CD4-positive, alpha-beta T cell (primary cell): ENCODE results near the gene HLCS. TPM values are rescaled to one million over a fixed set of nuclear protein-coding genes. Genes with fewer than 3 reads are reported as not detected.

ENCODE experiments used
- ATAC-seq: fragments of 200-7000 bp; cut with Tn5 transposase; one replicate; pipeline ENCODE4 v1.10.0; 2022; ENCODE audit warnings: mild to moderate bottlenecking; ENCODE audit not compliant: poor library complexity
- CTCF ChIA-PET: fragments of 350-600 bp; sonication (Branson Sonifier 250); formaldehyde crosslinking; loops from one replicate; lab custom pipeline; 2021; ENCODE audit warnings: antibody characterized with exemption, inconsistent platforms; lab: Charles Lee
- POLR2A ChIA-PET: fragments of 350-600 bp; sonication (Branson Sonifier 250); formaldehyde crosslinking; loops from one replicate; lab custom pipeline; 2021; ENCODE audit warnings: antibody characterized with exemption, inconsistent platforms; lab: Charles Lee
- DNase-seq, 14 experiments: peaks; one replicate each; pipeline ENCODE4 v3.0.0-alpha.2; 2013 to 2020; ENCODE audit warnings: mixed read lengths in 2 of 14
- H3K27ac ChIP-seq, 2 donors: one replicate each; pipeline versions ENCODE4 v1.5.1 to v1.7.0; 2013; ENCODE audit warnings: low read length in 2 of 2, low read depth in 1 of 2, mild to moderate bottlenecking in 1 of 2
- H3K27me3 ChIP-seq, 2 experiments: 1 replicate in 1 of 2; 2 replicates in 1 of 2; pipeline versions ENCODE4 v1.6.1 to v1.7.0; 2013; ENCODE audit warnings: low read length in 2 of 2, control low read depth in 1 of 2, mild to moderate bottlenecking in 1 of 2, moderate library complexity in 1 of 2; ENCODE audit not compliant: insufficient read depth in 2 of 2, control insufficient read depth in 1 of 2
- H3K36me3 ChIP-seq: one replicate; pipeline ENCODE4 v1.6.1; 2013; ENCODE audit warnings: low read length, control low read depth; ENCODE audit not compliant: insufficient read depth
- H3K4me1 ChIP-seq: one replicate; pipeline ENCODE4 v1.6.1; 2013; ENCODE audit warnings: low read length, control low read depth; ENCODE audit not compliant: insufficient read depth
- H3K4me3 ChIP-seq: one replicate; pipeline ENCODE4 v1.5.1; 2013; ENCODE audit warnings: mild to moderate bottlenecking, low read length, moderate library complexity
- H3K9me3 ChIP-seq, 2 experiments: 1 replicate in 1 of 2; 2 replicates in 1 of 2; pipeline versions ENCODE4 v1.6.1 to v1.7.0; 2013; ENCODE audit warnings: low read length in 2 of 2, mild to moderate bottlenecking in 2 of 2, control low read depth in 1 of 2, moderate library complexity in 1 of 2; ENCODE audit not compliant: control insufficient read depth in 1 of 2, insufficient read depth in 1 of 2
- H3K27ac Mint-ChIP-seq: one replicate; pipeline ENCODE4 v1.8.0; 2020; ENCODE audit warnings: mixed read lengths
- H3K27me3 Mint-ChIP-seq: one replicate; pipeline ENCODE4 v1.8.0; 2021; ENCODE audit warnings: mixed read lengths
- H3K36me3 Mint-ChIP-seq: one replicate; pipeline ENCODE4 v1.8.0; 2021; ENCODE audit warnings: low read depth, mixed read lengths
- H3K4me1 Mint-ChIP-seq: one replicate; pipeline ENCODE4 v1.8.0; 2021; ENCODE audit warnings: low read depth, mixed read lengths
- H3K4me3 Mint-ChIP-seq: one replicate; pipeline ENCODE4 v1.8.0; 2020; ENCODE audit warnings: mild to moderate bottlenecking, mixed read lengths
- H3K9me3 Mint-ChIP-seq: one replicate; pipeline ENCODE4 v1.8.0; 2020; ENCODE audit warnings: mixed read lengths
- CTCF ChIP-seq: fragments of 200-600 bp; IDR thresholded peaks from one replicate; pipeline ENCODE4 v1.8.0; 2022; ENCODE audit warnings: antibody characterized with exemption, mild to moderate bottlenecking
- intact Hi-C, 2 experiments: fragments of 100-400 bp; cut with DNase I in 1 of 2; cut with micrococcal nuclease in 1 of 2; formaldehyde crosslinking; loops; one replicate each; pipeline versions ENCODE4 v1.15.1 to v1.9.0; 2023 to 2025; cut with DNase I, micrococcal nuclease
- total RNA-seq, 174 experiments: library from RNA in 2 of 174; stranded (reverse) in 2 of 174; gene quantifications; one replicate each; pipeline ENCODE4 v1.2.3 and lab custom pipeline; 2021 to 2026

HLCS gene
- total RNA-seq, 2 experiments from 2014 or later: 8.1 to 10.0 TPM

- no peaks in the 10 kb centered on the region for H3K9me3 Mint-ChIP-seq
- Histone ChIP-seq H3K36me3 (no peaks in the 10 kb centered on the region), H3K4me3 (peak overlapping the region; percentile 63), H3K4me1 (peaks cover 16% of the 10 kb centered on the region), H3K27ac (no peak overlapping the region), H3K9me3 (no peaks in the 10 kb centered on the region), H3K27me3 (no peaks in the 10 kb centered on the region)
- ChIA-PET CTCF (interaction anchor here (1.1 to 2.1 kb wide), 5 partner anchors 11 to 44 kb away, joined by 3 to 14 read pairs (median 6); no protein-coding TSS in a partner anchor), POLR2A (interaction anchor here (0.7 to 2.2 kb wide), 3 partner anchors 25 to 690 kb away, joined by 3 to 20 read pairs (median 4); no protein-coding TSS in a partner anchor)
- H3K4me1 Mint-ChIP-seq: peaks cover 20% of the 10 kb centered on the region
- ATAC-seq: peak; percentile 5
- no peaks in the 10 kb centered on the region for H3K27me3 Mint-ChIP-seq
- no peak for TF ChIP-seq CTCF
- H3K4me3 Mint-ChIP-seq: peak overlapping the region; percentile 84
- peaks cover 11% of the 10 kb centered on the region for H3K36me3 Mint-ChIP-seq
- H3K27ac Mint-ChIP-seq: peak overlapping the region; percentile 80
- DNase-seq: no peak
- intact Hi-C loops: loop anchor here (2.0 to 10.0 kb wide), 8 partner anchors 25 to 891 kb away; partner anchors contain the start of genes PIGP (in 2 of the 2), TTC3 (in 2 of the 2), CBR1 (in 1 of the 2) and DYRK1A (in 1 of the 2)
These were observed 776 bp downstream of the HLCS start for GRCh38 chr21:36965720-36966065.

- Histone ChIP-seq H3K4me1 (peaks cover 16% of the 10 kb centered on the region), H3K27me3 (no peaks in the 10 kb centered on the region), H3K36me3 (no peaks in the 10 kb centered on the region), H3K4me3 (no peak overlapping the region), H3K9me3 (no peaks in the 10 kb centered on the region), H3K27ac (no peak overlapping the region)
- no peaks in the 10 kb centered on the region for H3K9me3 Mint-ChIP-seq
- H3K36me3 Mint-ChIP-seq: peaks cover 17% of the 10 kb centered on the region
- no peak for ATAC-seq
- DNase-seq: no peak
- peak overlapping the region; percentile 80 for H3K27ac Mint-ChIP-seq
- no peak for TF ChIP-seq CTCF
- CTCF ChIA-PET: interaction anchor here (1.6 to 2.1 kb wide), 4 partner anchors 12 to 45 kb away, joined by 4 to 14 read pairs (median 6); no protein-coding TSS in a partner anchor
- peaks cover 20% of the 10 kb centered on the region for H3K4me1 Mint-ChIP-seq
- intact Hi-C loops: loop anchor here (5.0 to 10.0 kb wide), 6 partner anchors 42 to 890 kb away; partner anchors contain the start of genes CBR1 (in 1 of the 2), DYRK1A (in 1 of the 2), PIGP (in 1 of the 2) and RIPPLY3 (in 1 of the 2)
- POLR2A ChIA-PET: interaction anchor here (0.7 to 2.2 kb wide), 3 partner anchors 25 to 691 kb away, joined by 3 to 20 read pairs (median 4); no protein-coding TSS in a partner anchor
- peak overlapping the region; percentile 84 for H3K4me3 Mint-ChIP-seq
- H3K27me3 Mint-ChIP-seq: no peaks in the 10 kb centered on the region
These were observed 1.4 kb downstream of the HLCS start for GRCh38 chr21:36964827-36965719.

- Histone ChIP-seq H3K9me3 (no peaks in the 10 kb centered on the region), H3K27ac (no peak overlapping the region), H3K4me3 (no peak overlapping the region), H3K36me3 (no peaks in the 10 kb centered on the region), H3K27me3 (no peaks in the 10 kb centered on the region), H3K4me1 (peaks cover 16% of the 10 kb centered on the region)
- Mint-ChIP-seq H3K36me3 (peaks cover 21% of the 10 kb centered on the region), H3K4me1 (peaks cover 20% of the 10 kb centered on the region), H3K4me3 (peak overlapping the region; percentile 37), H3K27me3 (no peaks in the 10 kb centered on the region), H3K9me3 (no peaks in the 10 kb centered on the region), H3K27ac (peak overlapping the region; percentile 32)
- TF ChIP-seq CTCF: no peak
- ChIA-PET CTCF (interaction anchor here (1.2 kb wide), 1 partner anchor 25 kb away, joined by 3 read pairs; no protein-coding TSS in a partner anchor), POLR2A (no interaction called here)
- no peak for DNase-seq
- no peak for ATAC-seq
- intact Hi-C loops: loop anchor here in 1 of 2 experiments (10.0 kb wide), 2 partner anchors 300 to 890 kb away; partner anchors contain the start of genes CBR1 and VPS26C
These were observed 2.1 kb downstream of the HLCS start for GRCh38 chr21:36964398-36964797.
